Stimulated activated CD8-positive, alpha-beta memory T cell treated with anti-CD3 and anti-CD28 coated beads, Interleukin-15, amount 100 ng/mL, for 24 hours (primary cell): ENCODE data around the gene NPIPB5.
"Not testable (repeated sequence)": the region's sequence is repeated elsewhere in the genome, so short reads cannot be mapped to it uniquely, and the experiment has no call there.

ENCODE experiments used
- DNase-seq: peaks from one replicate; pipeline ENCODE4 v3.0.0-alpha.2; 2020; ENCODE audit warnings: low read depth

The NPIPB5 gene

DNA sequence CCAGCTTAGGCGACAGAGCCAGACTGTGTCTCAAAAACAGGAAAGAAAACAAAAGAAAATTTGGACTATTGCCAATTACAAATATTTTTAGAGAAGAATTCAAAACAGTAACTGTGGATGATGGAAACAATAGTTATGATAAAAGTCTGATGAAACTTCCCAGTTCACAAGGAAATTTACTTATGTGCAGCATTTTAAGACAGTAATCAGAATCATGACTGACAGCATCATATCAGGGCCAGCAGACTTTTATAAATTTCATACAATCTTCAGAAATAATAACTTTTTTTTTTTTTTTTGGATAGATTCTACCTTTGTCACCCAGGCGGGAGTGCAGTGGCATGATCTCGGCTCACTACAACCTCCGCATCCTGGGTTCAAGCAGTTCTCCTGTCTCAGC, at the start of gene NPIPB5:
Gene NPIPB5 (plus strand): TSS at position 301 of the 400 bp plus-strand sequence. CDS start 2,911 bp downstream, outside the sequence.
- not testable (repeated sequence) for DNase-seq

DNA sequence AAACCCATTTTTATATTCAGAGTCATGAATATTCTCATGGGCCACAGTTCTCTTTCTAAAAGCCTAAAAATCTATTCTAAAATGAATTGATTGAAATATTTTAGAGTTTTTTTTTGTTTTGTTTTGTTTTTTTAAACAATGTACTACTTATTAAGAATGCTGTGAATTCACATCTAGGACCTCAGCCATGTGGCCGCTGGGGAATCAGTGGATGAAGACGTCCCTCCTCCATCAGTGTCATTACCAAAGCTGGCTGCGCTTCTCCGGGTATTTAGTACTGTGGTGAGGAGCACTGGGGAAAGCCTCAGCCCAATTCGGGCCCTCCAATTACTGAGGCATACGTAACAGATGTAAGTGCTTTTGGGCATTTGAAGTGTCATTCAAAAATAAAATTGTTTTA, 41.8 kb upstream of the NPIPB5 start:
- not testable (repeated sequence) for DNase-seq

DNA sequence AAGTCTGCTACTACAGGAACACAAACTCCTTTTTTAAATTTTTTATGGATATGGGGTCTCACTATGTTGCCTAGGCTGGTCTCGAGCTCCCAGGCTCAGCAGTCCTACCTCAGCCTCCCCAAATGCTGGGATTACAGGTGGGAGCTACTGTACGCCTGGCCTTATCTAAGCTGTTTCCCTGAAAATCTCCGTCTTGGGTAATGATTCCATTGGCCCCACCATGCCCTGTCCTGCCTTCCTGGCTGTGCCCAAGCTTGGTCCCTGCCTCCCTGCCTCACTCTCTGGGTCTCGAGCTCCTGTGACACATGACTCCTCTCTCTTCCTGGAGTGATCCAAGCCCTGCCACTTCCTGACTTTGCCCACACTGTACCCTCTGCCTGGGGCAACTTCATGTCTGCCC, 27.3 kb downstream of the NPIPB5 start:
- DNase-seq, result not testable (repeated sequence)

DNA sequence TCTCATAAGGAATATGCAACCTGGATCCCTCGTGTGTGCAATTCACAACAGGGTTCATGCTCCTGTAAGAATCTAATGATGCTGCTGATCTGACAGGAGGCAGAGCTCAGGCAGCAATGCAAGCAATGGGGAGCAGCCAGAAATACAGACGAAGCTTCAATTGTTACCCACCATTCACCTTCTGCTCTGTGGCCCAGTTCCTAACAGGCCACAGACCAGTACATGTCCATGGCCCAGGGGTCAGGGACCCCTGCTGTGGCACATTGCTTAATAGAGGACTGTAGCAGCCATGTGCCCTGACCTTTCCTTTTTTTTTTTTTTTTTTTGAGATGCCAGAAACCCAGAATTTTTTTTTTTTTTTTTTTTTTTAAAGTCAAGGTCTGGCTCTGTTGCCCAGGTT, 34.1 kb downstream of the NPIPB5 start:
- DNase-seq, result not testable (repeated sequence)

DNA sequence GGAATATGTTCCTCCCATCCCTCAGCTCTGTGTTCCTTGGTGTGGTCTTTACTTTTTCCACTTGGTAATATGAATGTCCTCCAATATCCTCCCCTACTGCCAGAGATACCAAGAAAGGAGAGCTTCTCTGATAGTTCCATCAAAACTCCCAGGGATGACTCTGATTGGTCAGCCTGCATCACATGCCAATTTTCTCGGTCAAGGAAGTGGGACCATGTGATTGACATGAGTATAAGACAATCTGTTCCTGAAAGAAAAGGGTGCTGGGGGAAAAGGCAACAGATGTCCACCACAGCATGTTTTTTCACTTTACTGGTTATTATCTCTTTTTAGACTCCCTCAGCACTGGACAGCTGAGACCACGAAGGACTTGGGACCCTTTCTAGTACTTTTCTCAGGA, 35.9 kb downstream of the NPIPB5 start:
- DNase-seq, result not testable (repeated sequence)

DNA sequence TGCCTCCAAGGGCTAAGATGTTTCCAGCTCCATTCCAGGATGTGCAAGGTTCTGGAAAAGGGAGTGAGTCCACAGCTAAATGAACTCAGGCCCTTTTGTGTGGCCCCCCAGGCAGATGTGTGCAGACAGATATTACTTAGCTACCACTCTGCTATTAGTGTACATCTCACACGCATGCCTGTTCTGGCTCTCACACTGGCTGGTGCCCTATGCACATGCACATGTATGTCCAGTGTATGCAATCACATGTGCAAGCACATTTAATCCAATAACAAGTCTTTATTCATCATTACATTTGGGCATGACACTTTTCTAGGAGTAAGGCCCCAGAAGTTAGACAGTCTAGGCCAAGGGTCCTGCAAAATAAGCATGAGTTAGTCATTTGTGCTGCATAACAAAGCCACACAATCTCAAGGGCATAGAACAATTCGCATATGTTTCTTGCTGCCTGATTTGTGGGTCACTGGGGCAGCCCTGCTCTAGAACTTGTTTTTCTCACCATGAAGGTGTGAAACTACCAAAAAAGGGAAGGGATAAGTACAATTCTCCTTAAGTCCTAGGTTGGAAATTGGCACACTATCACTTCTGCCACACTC, 36.6 kb downstream of the NPIPB5 start:
- not testable (repeated sequence) for DNase-seq

DNA sequence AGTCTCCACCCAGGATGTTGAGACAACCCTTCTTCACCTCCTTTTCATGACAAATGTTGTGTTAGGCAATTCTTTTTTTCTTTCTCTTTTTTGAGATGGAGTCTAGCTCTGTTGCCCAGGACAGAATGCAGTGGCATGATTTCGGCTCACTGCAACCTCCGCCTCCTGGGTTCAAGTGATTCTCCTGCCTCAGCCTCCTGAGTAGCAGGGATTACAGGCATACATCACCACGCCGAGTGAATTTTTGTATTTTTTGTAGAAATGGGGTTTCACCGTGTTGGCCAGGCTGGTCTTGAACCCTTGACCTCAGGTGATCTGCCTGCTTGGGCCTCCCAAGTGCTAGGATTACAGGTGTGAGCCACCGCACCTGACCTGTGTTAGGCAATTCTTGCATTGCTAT, 39.2 kb downstream of the NPIPB5 start:
- not testable (repeated sequence) for DNase-seq

DNA sequence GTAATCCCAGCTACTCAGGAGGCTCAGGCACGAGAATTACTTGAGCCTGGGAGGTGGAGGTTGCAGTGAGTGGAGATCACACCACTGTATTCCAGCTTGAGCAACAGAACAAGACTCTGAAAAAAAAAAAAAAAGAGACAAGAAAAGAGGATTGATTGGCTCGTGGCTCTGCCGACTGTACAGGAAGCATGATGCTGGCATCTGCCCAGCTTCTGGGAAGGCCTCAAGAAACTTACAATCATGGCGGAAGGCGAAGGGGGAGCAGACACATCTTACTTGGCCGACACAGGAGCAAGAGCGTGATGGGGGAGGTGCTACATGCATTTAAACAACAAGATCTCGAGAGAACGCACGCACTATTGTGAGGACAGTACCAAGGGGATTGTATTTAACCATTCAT, 40.5 kb downstream of the NPIPB5 start:
- DNase-seq, result not testable (repeated sequence)

DNA sequence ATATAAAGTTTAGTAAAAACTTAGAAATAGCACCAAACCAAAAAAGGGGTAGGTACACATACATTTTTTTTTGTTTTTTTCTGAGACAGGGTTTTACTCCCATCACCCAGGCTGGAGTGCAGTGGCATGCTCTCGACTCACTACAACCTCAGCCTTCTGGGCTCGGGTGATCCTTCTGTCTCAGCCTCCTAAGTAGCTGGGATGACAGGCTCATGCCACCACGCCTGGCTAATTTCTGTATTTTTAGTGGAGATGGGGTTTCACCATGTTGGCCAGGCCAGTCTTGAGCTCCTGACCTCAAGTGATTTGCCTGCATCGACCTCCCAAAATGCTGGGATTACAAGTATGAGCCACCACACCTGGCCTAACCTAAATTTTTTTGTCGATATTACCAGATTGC, 41.0 kb downstream of the NPIPB5 start:
- not testable (repeated sequence) for DNase-seq

DNA sequence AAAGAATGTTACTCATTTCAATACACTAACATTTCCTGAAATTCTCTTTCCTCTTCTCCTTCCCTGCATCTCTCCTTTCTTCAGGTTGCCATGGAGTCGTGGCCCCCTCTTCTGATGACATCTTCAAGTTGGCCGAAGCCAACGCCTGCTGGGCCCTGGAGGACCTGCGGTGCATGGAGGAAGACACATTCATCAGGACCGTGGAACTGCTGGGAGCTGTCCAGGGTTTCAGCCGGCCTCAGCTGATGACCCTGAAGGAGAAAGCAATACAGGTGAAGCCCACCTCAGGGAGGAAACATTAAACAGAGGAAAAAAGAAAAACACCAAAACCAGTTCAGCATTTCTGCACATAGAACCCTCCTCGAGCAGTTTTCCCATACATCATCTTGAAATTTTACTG, 46.1 kb downstream of the NPIPB5 start:
- not testable (repeated sequence) for DNase-seq
